ENCODE measurements around the gene SMU1. TPM values are rescaled to one million over a fixed set of nuclear protein-coding genes. Genes with fewer than 3 reads are reported as not detected.

SMU1 gene
- total RNA-seq, 1 experiment from 2014 or later = 23.2 TPM

DNA sequence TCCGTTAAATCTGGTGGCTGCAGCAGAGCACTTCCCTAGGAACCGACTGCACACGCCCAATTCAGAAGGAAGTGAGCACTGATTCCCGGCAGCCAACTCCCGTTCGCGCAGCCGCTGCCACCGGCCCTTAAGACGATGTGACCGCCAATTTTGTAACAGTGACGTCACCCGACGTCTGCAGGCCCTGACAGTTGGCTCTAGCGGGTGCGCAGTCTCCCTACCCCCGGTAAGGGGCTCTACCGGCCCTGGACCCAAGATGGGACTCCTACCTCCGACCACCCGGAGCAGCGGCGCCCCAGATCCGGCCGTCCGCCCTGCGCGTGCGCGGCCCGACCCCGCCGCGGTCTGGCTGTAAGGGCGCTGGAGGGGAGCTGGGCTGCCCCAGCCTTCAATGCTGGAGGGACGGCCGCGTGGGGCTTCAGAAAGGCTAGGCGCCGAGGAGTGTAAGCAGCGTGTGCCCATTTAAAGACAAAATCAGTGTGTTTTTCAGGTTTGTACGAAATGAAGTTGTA is 32.3 kb downstream of the SMU1 start (continued):
- TF ChIP-seq, protein P1, sequence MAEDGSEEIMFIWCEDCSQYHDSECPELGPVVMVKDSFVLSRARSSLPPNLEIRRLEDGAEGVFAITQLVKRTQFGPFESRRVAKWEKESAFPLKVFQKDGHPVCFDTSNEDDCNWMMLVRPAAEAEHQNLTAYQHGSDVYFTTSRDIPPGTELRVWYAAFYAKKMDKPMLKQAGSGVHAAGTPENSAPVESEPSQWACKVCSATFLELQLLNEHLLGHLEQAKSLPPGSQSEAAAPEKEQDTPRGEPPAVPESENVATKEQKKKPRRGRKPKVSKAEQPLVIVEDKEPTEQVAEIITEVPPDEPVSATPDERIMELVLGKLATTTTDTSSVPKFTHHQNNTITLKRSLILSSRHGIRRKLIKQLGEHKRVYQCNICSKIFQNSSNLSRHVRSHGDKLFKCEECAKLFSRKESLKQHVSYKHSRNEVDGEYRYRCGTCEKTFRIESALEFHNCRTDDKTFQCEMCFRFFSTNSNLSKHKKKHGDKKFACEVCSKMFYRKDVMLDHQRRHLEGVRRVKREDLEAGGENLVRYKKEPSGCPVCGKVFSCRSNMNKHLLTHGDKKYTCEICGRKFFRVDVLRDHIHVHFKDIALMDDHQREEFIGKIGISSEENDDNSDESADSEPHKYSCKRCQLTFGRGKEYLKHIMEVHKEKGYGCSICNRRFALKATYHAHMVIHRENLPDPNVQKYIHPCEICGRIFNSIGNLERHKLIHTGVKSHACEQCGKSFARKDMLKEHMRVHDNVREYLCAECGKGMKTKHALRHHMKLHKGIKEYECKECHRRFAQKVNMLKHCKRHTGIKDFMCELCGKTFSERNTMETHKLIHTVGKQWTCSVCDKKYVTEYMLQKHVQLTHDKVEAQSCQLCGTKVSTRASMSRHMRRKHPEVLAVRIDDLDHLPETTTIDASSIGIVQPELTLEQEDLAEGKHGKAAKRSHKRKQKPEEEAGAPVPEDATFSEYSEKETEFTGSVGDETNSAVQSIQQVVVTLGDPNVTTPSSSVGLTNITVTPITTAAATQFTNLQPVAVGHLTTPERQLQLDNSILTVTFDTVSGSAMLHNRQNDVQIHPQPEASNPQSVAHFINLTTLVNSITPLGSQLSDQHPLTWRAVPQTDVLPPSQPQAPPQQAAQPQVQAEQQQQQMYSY (CRISPR knock-in tag; IDR thresholded peaks at IDR 0.05) = no peak
- TF ChIP-seq, protein P2, sequence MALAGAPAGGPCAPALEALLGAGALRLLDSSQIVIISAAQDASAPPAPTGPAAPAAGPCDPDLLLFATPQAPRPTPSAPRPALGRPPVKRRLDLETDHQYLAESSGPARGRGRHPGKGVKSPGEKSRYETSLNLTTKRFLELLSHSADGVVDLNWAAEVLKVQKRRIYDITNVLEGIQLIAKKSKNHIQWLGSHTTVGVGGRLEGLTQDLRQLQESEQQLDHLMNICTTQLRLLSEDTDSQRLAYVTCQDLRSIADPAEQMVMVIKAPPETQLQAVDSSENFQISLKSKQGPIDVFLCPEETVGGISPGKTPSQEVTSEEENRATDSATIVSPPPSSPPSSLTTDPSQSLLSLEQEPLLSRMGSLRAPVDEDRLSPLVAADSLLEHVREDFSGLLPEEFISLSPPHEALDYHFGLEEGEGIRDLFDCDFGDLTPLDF (CRISPR knock-in tag; IDR thresholded peaks at IDR 0.05) = no peak
- TF ChIP-seq FOXP1 (CRISPR knock-in tag; IDR thresholded peaks at IDR 0.05; ENCODE audit: borderline replicate concordance) = peak; percentile 54; the same call in 1 of the 2 replicates
- TF ChIP-seq, protein P3, sequence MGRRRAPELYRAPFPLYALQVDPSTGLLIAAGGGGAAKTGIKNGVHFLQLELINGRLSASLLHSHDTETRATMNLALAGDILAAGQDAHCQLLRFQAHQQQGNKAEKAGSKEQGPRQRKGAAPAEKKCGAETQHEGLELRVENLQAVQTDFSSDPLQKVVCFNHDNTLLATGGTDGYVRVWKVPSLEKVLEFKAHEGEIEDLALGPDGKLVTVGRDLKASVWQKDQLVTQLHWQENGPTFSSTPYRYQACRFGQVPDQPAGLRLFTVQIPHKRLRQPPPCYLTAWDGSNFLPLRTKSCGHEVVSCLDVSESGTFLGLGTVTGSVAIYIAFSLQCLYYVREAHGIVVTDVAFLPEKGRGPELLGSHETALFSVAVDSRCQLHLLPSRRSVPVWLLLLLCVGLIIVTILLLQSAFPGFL (CRISPR knock-in tag; IDR thresholded peaks at IDR 0.05; ENCODE audit: borderline replicate concordance) = no peak
- TF ChIP-seq FOXK1 (CRISPR knock-in tag; IDR thresholded peaks at IDR 0.05) = peak; percentile 43; the same call in 1 of the 2 replicates
- TF ChIP-seq, protein P4, sequence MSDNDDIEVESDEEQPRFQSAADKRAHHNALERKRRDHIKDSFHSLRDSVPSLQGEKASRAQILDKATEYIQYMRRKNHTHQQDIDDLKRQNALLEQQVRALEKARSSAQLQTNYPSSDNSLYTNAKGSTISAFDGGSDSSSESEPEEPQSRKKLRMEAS (CRISPR knock-in tag; IDR thresholded peaks at IDR 0.05) = peak; percentile 12; the same call in 1 of the 2 replicates
- no peak for TF ChIP-seq GRHL2 (CRISPR knock-in tag; IDR thresholded peaks at IDR 0.05; ENCODE audit: insufficient replicate concordance, severe bottlenecking)
- no peak for TF ChIP-seq NR1H2 (CRISPR knock-in tag; IDR thresholded peaks at IDR 0.05)
- TF ChIP-seq CREM (CRISPR knock-in tag; IDR thresholded peaks at IDR 0.05) = peak; percentile 59; the same call in 1 of the 2 replicates
- TF ChIP-seq CBFB (CRISPR knock-in tag; IDR thresholded peaks at IDR 0.05; ENCODE audit: low read depth) = no peak
- TF ChIP-seq ESRRA (CRISPR knock-in tag; IDR thresholded peaks at IDR 0.05; ENCODE audit: borderline replicate concordance) = no peak
- no peak for TF ChIP-seq ZNF263 (CRISPR knock-in tag; IDR thresholded peaks at IDR 0.05; ENCODE audit: low read depth)
- peak; percentile 16; the same call in 1 of the 2 replicates for TF ChIP-seq MYBL2 (CRISPR knock-in tag; IDR thresholded peaks at IDR 0.05)
- TF ChIP-seq JAZF1 (CRISPR knock-in tag; IDR thresholded peaks at IDR 0.05) = no peak
- no peak for TF ChIP-seq KAT7 (CRISPR knock-in tag; IDR thresholded peaks at IDR 0.05; ENCODE audit: borderline replicate concordance)
- no peak for TF ChIP-seq ZMAT4 (CRISPR knock-in tag; IDR thresholded peaks at IDR 0.05)
- TF ChIP-seq SMAD3 (CRISPR knock-in tag; IDR thresholded peaks at IDR 0.05; ENCODE audit: borderline replicate concordance) = peak; percentile 44; the same call in 1 of the 2 replicates
- no peak for TF ChIP-seq ELF4 (CRISPR knock-in tag; IDR thresholded peaks at IDR 0.05; ENCODE audit: low read depth)
- TF ChIP-seq ZNF281 (CRISPR knock-in tag; IDR thresholded peaks at IDR 0.05) = no peak
- TF ChIP-seq MXD4 (CRISPR knock-in tag; IDR thresholded peaks at IDR 0.05; ENCODE audit: borderline replicate concordance) = no peak
- TF ChIP-seq ZNF317 (CRISPR knock-in tag; IDR thresholded peaks at IDR 0.05; ENCODE audit: borderline replicate concordance, low read depth) = no peak
- TF ChIP-seq GABPB1 (CRISPR knock-in tag; IDR thresholded peaks at IDR 0.05) = no peak
- TF ChIP-seq NFE2L1 (CRISPR knock-in tag; IDR thresholded peaks at IDR 0.05) = no peak
- TF ChIP-seq TP53 (CRISPR knock-in tag; IDR thresholded peaks at IDR 0.05) = no peak
- TF ChIP-seq CDX4 (CRISPR knock-in tag; IDR thresholded peaks at IDR 0.05; ENCODE audit: borderline replicate concordance) = no peak
- TF ChIP-seq ETV6 (CRISPR knock-in tag; IDR thresholded peaks at IDR 0.05) = no peak; the same call in 1 of the 2 replicates

Measured in WTC11 (cell line).